Measurements from ENCODE around the gene SYCE3.

DNA sequence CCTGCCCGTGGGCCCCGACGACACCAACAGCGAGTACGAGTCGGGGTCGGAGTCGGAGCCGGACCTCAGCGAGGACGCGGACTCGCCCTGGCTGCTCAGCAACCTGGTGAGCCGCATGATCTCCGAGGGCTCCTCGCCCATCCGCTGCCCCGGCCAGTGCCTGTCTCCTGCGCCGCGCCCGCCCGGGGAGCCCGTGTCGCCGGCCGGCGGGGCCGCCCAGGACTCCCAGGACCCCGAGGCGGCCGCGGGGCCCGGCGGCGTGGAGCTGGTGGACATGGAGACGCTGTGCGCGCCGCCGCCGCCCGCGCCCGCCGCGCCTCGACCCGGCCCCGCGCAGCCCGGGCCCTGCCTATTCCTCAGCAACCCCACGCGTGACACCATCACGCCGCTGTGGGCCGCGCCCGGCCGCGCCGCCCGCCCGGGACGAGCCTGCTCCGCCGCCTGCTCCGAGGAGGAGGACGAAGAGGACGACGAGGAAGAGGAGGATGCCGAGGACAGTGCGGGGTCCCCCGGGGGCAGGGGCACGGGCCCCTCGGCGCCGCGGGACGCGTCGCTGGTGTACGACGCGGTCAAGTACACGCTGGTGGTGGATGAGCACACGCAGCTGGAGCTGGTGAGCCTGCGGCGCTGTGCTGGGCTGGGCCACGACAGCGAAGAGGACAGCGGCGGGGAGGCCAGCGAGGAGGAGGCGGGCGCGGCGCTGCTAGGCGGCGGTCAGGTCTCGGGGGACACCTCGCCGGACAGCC is 41.7 kb upstream of the SYCE3 start:
- TF ChIP-seq, protein P1, sequence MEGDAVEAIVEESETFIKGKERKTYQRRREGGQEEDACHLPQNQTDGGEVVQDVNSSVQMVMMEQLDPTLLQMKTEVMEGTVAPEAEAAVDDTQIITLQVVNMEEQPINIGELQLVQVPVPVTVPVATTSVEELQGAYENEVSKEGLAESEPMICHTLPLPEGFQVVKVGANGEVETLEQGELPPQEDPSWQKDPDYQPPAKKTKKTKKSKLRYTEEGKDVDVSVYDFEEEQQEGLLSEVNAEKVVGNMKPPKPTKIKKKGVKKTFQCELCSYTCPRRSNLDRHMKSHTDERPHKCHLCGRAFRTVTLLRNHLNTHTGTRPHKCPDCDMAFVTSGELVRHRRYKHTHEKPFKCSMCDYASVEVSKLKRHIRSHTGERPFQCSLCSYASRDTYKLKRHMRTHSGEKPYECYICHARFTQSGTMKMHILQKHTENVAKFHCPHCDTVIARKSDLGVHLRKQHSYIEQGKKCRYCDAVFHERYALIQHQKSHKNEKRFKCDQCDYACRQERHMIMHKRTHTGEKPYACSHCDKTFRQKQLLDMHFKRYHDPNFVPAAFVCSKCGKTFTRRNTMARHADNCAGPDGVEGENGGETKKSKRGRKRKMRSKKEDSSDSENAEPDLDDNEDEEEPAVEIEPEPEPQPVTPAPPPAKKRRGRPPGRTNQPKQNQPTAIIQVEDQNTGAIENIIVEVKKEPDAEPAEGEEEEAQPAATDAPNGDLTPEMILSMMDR (IDR thresholded peaks at IDR 0.05; ENCODE audit: low read depth, low read length), result no peak
- TF ChIP-seq EZH2phosphoT487 (IDR thresholded peaks at IDR 0.05; ENCODE audit: low read depth), result no peak

Measured in OCI-LY3 (cell line).